D721Med (cell line): ENCODE results near the gene MYOZ3.

Experiments used
- DNase-seq: peaks from one replicate; pipeline ENCODE4 v3.0.0; 2011; ENCODE audit warnings: low spot score; ENCODE audit not compliant: insufficient read length
- FAIRE-seq: peaks from 2 replicates; lab custom pipeline; 2011; peaks lifted over from hg19 to GRCh38; lab: Jason Lieb, UNC
- CTCF ChIP-seq: IDR thresholded peaks from 2 replicates; pipeline ENCODE4 v1.5.1; 2012; ENCODE audit warnings: mild to moderate bottlenecking, control low read depth; ENCODE audit not compliant: insufficient read depth; ENCODE audit errors: missing control alignments

Gene MYOZ3

GRCh38 chr5:150616024-150616470 is 45.0 kb upstream of the MYOZ3 start:
- FAIRE-seq (peak; percentile 79), DNase-seq (peak; percentile 74)
- TF ChIP-seq CTCF, result no peak

- TF ChIP-seq CTCF, result no peak
- peak; percentile 71 for DNase-seq
- FAIRE-seq, result no peak
Observed at GRCh38 chr5:150616506-150616905, 44.5 kb upstream of the MYOZ3 start.

- no peak for FAIRE-seq
- DNase-seq, result no peak
- TF ChIP-seq CTCF, result no peak
Observed at GRCh38 chr5:150618163-150618562, 42.9 kb upstream of the MYOZ3 start.

- no peak for FAIRE-seq
- TF ChIP-seq CTCF, result no peak
- DNase-seq, result no peak
Observed at GRCh38 chr5:150618588-150619281, 42.3 kb upstream of the MYOZ3 start.

GRCh38 chr5:150619359-150620230 is 41.5 kb upstream of the MYOZ3 start:
- TF ChIP-seq CTCF, result no peak
- DNase-seq, result no peak
- no peak for FAIRE-seq

- FAIRE-seq (peak; percentile 58), DNase-seq (peak; percentile 80)
- TF ChIP-seq CTCF, result no peak
Observed at GRCh38 chr5:150621301-150621700, 39.8 kb upstream of the MYOZ3 start.
